Cardiac septum (tissue), 1 donor: Measurements from ENCODE around the gene WDR5B. TPM values are rescaled to one million over a fixed set of nuclear protein-coding genes. Genes with fewer than 3 reads are reported as not detected.

ENCODE experiments used
- DNase-seq: peaks from one replicate; pipeline ENCODE4 v3.0.0-alpha.2; 2020; ENCODE audit warnings: low spot score
- intact Hi-C: fragments of 100-400 bp; cut with DNase I; formaldehyde crosslinking; loops from one replicate; pipeline ENCODE4 v1.14.0; 2022
- total RNA-seq: library from RNA; stranded (reverse); fragmentation: NEBNext Ultra II Directional; extraction: Animal tissue kit (Norgen Biotek cat#: 25700); gene quantifications from one replicate; pipeline ENCODE4 v1.2.1, GENCODE V29; 2021
- donor health status: DM: no; HTN: no; CAD: no.

The WDR5B gene
- total RNA-seq, 1 donor from 2014 or later, result 2.7 TPM

- intact Hi-C loops, result no loop called here
- DNase-seq, result no peak
These were observed 1.5 kb downstream of the WDR5B start for GRCh38 chr3:122414391-122414790.

- intact Hi-C loops, result no loop called here
- no peak for DNase-seq
These were observed 5.2 kb downstream of the WDR5B start for GRCh38 chr3:122410639-122411038.

GRCh38 chr3:122410111-122410510 is 5.8 kb downstream of the WDR5B start:
- intact Hi-C loops, result no loop called here

GRCh38 chr3:122409446-122409845 is 6.4 kb downstream of the WDR5B start:
- intact Hi-C loops, result no loop called here
- no peak for DNase-seq

More at GRCh38 chr3:122410111-122410510, 5.8 kb downstream of the WDR5B start:
- DNase-seq, result no peak

GRCh38 chr3:122407946-122408345 is 7.9 kb downstream of the WDR5B start:
- intact Hi-C loops, result no loop called here
- DNase-seq, result no peak

- intact Hi-C loops, result no loop called here
- DNase-seq, result no peak
These were observed 9.7 kb downstream of the WDR5B start for GRCh38 chr3:122406198-122406597.

GRCh38 chr3:122405015-122405414 is 10.8 kb downstream of the WDR5B start:
- DNase-seq, result no peak

GRCh38 chr3:122403489-122403888 is 12.4 kb downstream of the WDR5B start:
- intact Hi-C loops, result no loop called here
- no peak for DNase-seq

More at GRCh38 chr3:122405015-122405414, 10.8 kb downstream of the WDR5B start:
- intact Hi-C loops, result no loop called here

GRCh38 chr3:122398920-122399319 is 16.9 kb downstream of the WDR5B start:
- no peak for DNase-seq
- intact Hi-C loops, result no loop called here

- DNase-seq, result no peak
- intact Hi-C loops, result no loop called here
These were observed 18.7 kb downstream of the WDR5B start for GRCh38 chr3:122397201-122397600.

- no peak for DNase-seq
- intact Hi-C loops, result no loop called here
These were observed 19.4 kb downstream of the WDR5B start for GRCh38 chr3:122396511-122396910.

GRCh38 chr3:122395582-122395981 is 20.3 kb downstream of the WDR5B start:
- DNase-seq, result no peak
- intact Hi-C loops, result no loop called here

- DNase-seq, result no peak
- intact Hi-C loops, result loop anchor here (5.0 kb wide), 1 partner anchor 288 kb away; the partner anchor contains the start of gene PARP14
These were observed 21.7 kb downstream of the WDR5B start for GRCh38 chr3:122394173-122394572.

GRCh38 chr3:122392868-122393844 is 22.7 kb downstream of the WDR5B start:
- DNase-seq, result no peak
- intact Hi-C loops, result loop anchor here (5.0 kb wide), 1 partner anchor 289 kb away; the partner anchor contains the start of gene PARP14

GRCh38 chr3:122391681-122392446 is 24.0 kb downstream of the WDR5B start:
- intact Hi-C loops, result loop anchor here (5.0 kb wide), 1 partner anchor 290 kb away; the partner anchor contains the start of gene PARP14
- DNase-seq, result no peak

- intact Hi-C loops, result loop anchor here (5.0 kb wide), 1 partner anchor 292 kb away; the partner anchor contains the start of gene PARP14
- DNase-seq, result no peak
These were observed 25.2 kb downstream of the WDR5B start for GRCh38 chr3:122390665-122391064.

GRCh38 chr3:122389892-122390291 is 26.0 kb downstream of the WDR5B start:
- intact Hi-C loops, result loop anchor here (5.0 kb wide), 1 partner anchor 292 kb away; the partner anchor contains the start of gene PARP14
- DNase-seq, result no peak

GRCh38 chr3:122389197-122389596 is 26.7 kb downstream of the WDR5B start:
- DNase-seq, result no peak
- intact Hi-C loops, result no loop called here

- intact Hi-C loops, result no loop called here
- DNase-seq, result no peak
These were observed 28.2 kb downstream of the WDR5B start for GRCh38 chr3:122387709-122388108.
